H9 (cell line): ENCODE results near the gene DELE1. TPM values are rescaled to one million over a fixed set of nuclear protein-coding genes. Genes with fewer than 3 reads are reported as not detected.

Experiments
- DNase-seq: peaks from one replicate; pipeline ENCODE4 v3.0.0-alpha.2; 2017
- H2AFZ ChIP-seq: one replicate; pipeline ENCODE4 v1.6.1; 2013; ENCODE audit warnings: mild to moderate bottlenecking, low read length, control low read depth, moderate library complexity
- H2AK5ac ChIP-seq: 2 replicates; pipeline ENCODE4 v1.6.1; 2013; ENCODE audit warnings: low read length, control low read depth, mixed read lengths; ENCODE audit not compliant: insufficient read length
- H2BK120ac ChIP-seq: one replicate; pipeline ENCODE4 v1.6.1; 2013; ENCODE audit warnings: low read depth, mild to moderate bottlenecking, low read length, control low read depth, inconsistent platforms; ENCODE audit not compliant: poor library complexity, severe bottlenecking
- H2BK12ac ChIP-seq: 2 replicates; pipeline ENCODE4 v1.6.1; 2013; ENCODE audit warnings: low read length, control low read depth, mixed read lengths, low read depth; ENCODE audit not compliant: insufficient read length
- H2BK15ac ChIP-seq: 2 replicates; pipeline ENCODE4 v1.6.1; 2013; ENCODE audit warnings: low read depth, low read length, control low read depth
- H2BK20ac ChIP-seq: one replicate; pipeline ENCODE4 v1.6.1; 2013; ENCODE audit warnings: low read depth, mild to moderate bottlenecking, low read length, control low read depth, inconsistent platforms; ENCODE audit not compliant: poor library complexity, severe bottlenecking
- H2BK5ac ChIP-seq: 2 replicates; pipeline ENCODE4 v1.6.1; 2013; ENCODE audit warnings: low read length, control low read depth, mixed read lengths; ENCODE audit not compliant: insufficient read length
- H3K14ac ChIP-seq: 2 replicates; pipeline ENCODE4 v1.6.1; 2013; ENCODE audit warnings: low read length, control low read depth; ENCODE audit not compliant: insufficient read depth
- H3K18ac ChIP-seq: 2 replicates; pipeline ENCODE4 v1.6.1; 2013; ENCODE audit warnings: low read depth, mild to moderate bottlenecking, mixed read lengths, low read length, control low read depth; ENCODE audit not compliant: insufficient read length
- H3K23ac ChIP-seq: 2 replicates; pipeline ENCODE4 v1.6.1; 2013; ENCODE audit warnings: low read length, control low read depth, mixed read lengths, low read depth; ENCODE audit not compliant: insufficient read length
- H3K23me2 ChIP-seq: 2 replicates; pipeline ENCODE4 v1.6.1; 2013; ENCODE audit warnings: low read depth, mild to moderate bottlenecking, mixed read lengths, low read length, control low read depth; ENCODE audit not compliant: insufficient read length, poor library complexity, severe bottlenecking
- H3K27ac ChIP-seq: 2 replicates; pipeline ENCODE4 v1.5.1; 2013; ENCODE audit warnings: low read length, control low read depth, mixed read lengths, low read depth; ENCODE audit not compliant: insufficient read length
- H3K27me3 ChIP-seq: 2 replicates; pipeline ENCODE4 v1.6.1; 2013; ENCODE audit warnings: low read length, control low read depth, inconsistent platforms; ENCODE audit not compliant: insufficient read depth
- H3K4ac ChIP-seq: 2 replicates; pipeline ENCODE4 v1.6.1; 2013; ENCODE audit warnings: low read depth, mild to moderate bottlenecking, control low read depth, inconsistent platforms, low read length, moderate library complexity
- H3K4me1 ChIP-seq: 2 replicates; pipeline ENCODE4 v1.6.1; 2013; ENCODE audit warnings: low read length, control low read depth, inconsistent platforms; ENCODE audit not compliant: insufficient read depth
- H3K4me2 ChIP-seq: 2 replicates; pipeline ENCODE4 v1.6.1; 2013; ENCODE audit warnings: low read length, control low read depth, mixed read lengths; ENCODE audit not compliant: insufficient read length, insufficient read depth
- H3K56ac ChIP-seq: 2 replicates; pipeline ENCODE4 v1.6.1; 2013; ENCODE audit warnings: low read depth, mild to moderate bottlenecking, mixed read lengths, low read length, control low read depth; ENCODE audit not compliant: insufficient read length
- H3K79me1 ChIP-seq: 2 replicates; pipeline ENCODE4 v1.6.1; 2013; ENCODE audit warnings: low read depth, mild to moderate bottlenecking, moderate library complexity, low read length, control low read depth, inconsistent platforms; ENCODE audit not compliant: insufficient read depth, poor library complexity, severe bottlenecking
- H3K79me2 ChIP-seq: 2 replicates; pipeline ENCODE4 v1.6.1; 2013; ENCODE audit warnings: low read length, control low read depth, inconsistent platforms; ENCODE audit not compliant: insufficient read depth
- H3K9ac ChIP-seq: 2 replicates; pipeline ENCODE4 v1.6.1; 2013; ENCODE audit warnings: low read length, control low read depth, mixed read lengths; ENCODE audit not compliant: insufficient read length; ENCODE audit errors: extremely low read depth
- H3K9me3 ChIP-seq: one replicate; pipeline ENCODE4 v1.6.1; 2013; ENCODE audit warnings: low read depth, low read length, inconsistent platforms; ENCODE audit not compliant: control insufficient read depth
- H3T11ph ChIP-seq: one replicate; pipeline ENCODE4 v1.6.1; 2013; ENCODE audit warnings: mild to moderate bottlenecking, low read length, control low read depth, inconsistent platforms
- H4K20me1 ChIP-seq: one replicate; pipeline ENCODE4 v1.6.1; 2013; ENCODE audit not compliant: control insufficient read depth, insufficient read length, insufficient read depth
- H4K5ac ChIP-seq: 2 replicates; pipeline ENCODE4 v1.6.1; 2013; ENCODE audit warnings: low read depth, mild to moderate bottlenecking, mixed read lengths, low read length, control low read depth; ENCODE audit not compliant: insufficient read length
- H4K8ac ChIP-seq: replicated peaks from 2 replicates; pipeline ENCODE4 v1.6.1; 2013; ENCODE audit warnings: low read length, control low read depth, mixed read lengths, low read depth; ENCODE audit not compliant: insufficient read length
- H4K91ac ChIP-seq: 2 replicates; pipeline ENCODE4 v1.6.1; 2013; ENCODE audit warnings: low read depth, mild to moderate bottlenecking, moderate library complexity, mixed read lengths, low read length, control low read depth; ENCODE audit not compliant: insufficient read length
- H3K27ac Mint-ChIP-seq, 3 experiments: 2 replicates in 2 of 3; 3 replicates in 1 of 3; pipeline ENCODE4 v1.8.0; 2020 to 2021; ENCODE audit warnings: mixed read lengths in 3 of 3, mild to moderate bottlenecking in 1 of 3, moderate library complexity in 1 of 3
- H3K27me3 Mint-ChIP-seq: 2 replicates; pipeline ENCODE4 v1.8.0; 2021; ENCODE audit warnings: low read depth, mild to moderate bottlenecking, moderate library complexity, mixed read lengths
- H3K36me3 Mint-ChIP-seq, 3 experiments: 2 replicates in 2 of 3; 3 replicates in 1 of 3; pipeline ENCODE4 v1.8.0; 2020 to 2021; ENCODE audit warnings: low read depth in 3 of 3, mixed read lengths in 3 of 3; ENCODE audit not compliant: insufficient read depth in 1 of 3
- H3K4me1 Mint-ChIP-seq, 2 experiments: 2 replicates each; pipeline ENCODE4 v1.8.0; 2020; ENCODE audit warnings: mixed read lengths in 2 of 2
- H3K4me3 Mint-ChIP-seq, 2 experiments: 2 replicates in 1 of 2; 3 replicates in 1 of 2; pipeline ENCODE4 v1.8.0; 2020 to 2021; ENCODE audit warnings: mild to moderate bottlenecking in 2 of 2, mixed read lengths in 2 of 2, moderate library complexity in 1 of 2
- H3K9me3 Mint-ChIP-seq, 2 experiments: 2 replicates in 1 of 2; 3 replicates in 1 of 2; pipeline ENCODE4 v1.8.0; 2020; ENCODE audit warnings: mild to moderate bottlenecking in 2 of 2, mixed read lengths in 2 of 2, moderate library complexity in 1 of 2
- WGBS: extraction: QIAGEN DNeasy Blood & Tissue Kit; methylation state at CpG from one replicate; pipeline ENCODE4 v1.1.7; 2013; ENCODE audit warnings: missing lambda C conversion rate, low lambda C conversion rate, mixed read lengths; ENCODE audit not compliant: insufficient read length; ENCODE audit errors: extremely low coverage; 5-methylcytosine and 5-hydroxymethylcytosine counted together
- total RNA-seq: library from RNA; stranded (reverse); gene quantifications from 2 replicates; pipeline ENCODE4 v1.2.1, GENCODE V29; 2021
- TF ChIP-seq, protein P1 (sequence below): fragments of 200-600 bp; sonication (generic); conservative IDR thresholded peaks from 3 replicates; pipeline ENCODE4 v1.8.0; 2021; ENCODE audit warnings: antibody characterized with exemption, mild to moderate bottlenecking

The DELE1 gene
- total RNA-seq, 1 experiment from 2014 or later = 75.3 TPM

DNA sequence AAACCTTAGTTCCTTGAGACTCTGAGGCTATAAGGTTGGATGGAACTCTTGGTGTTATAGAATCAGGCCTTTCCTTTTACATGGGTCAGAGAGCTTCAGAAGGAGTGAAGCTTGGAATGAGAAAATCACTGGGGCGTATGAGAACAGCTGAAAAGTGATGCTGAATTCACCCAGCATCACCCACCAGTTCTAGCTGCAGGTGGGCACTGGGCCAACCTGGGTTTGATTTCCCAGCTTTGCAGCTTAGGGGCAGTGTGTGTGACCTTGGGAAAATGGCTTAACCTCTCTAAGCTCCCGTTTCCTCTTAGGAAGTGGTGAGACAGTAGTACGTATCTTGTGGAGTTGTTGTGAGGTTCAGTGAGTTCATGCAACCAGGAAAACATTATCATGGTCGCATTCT is 23.6 kb downstream of the DELE1 start:
- no peak for DNase-seq
- WGBS = no CpG with 5 or more reads among the region's 4 CpGs
- no peak overlapping the region for H2BK5ac ChIP-seq
- no peak overlapping the region for H3T11ph ChIP-seq
- no peak overlapping the region for H3K27ac ChIP-seq
- peaks cover 11% of the 10 kb centered on the region for H3K27me3 Mint-ChIP-seq
- no peak overlapping the region for H3K4ac ChIP-seq
- no peaks in the 10 kb centered on the region for H3K23me2 ChIP-seq
- no peak overlapping the region for H4K8ac ChIP-seq
- H3K27ac Mint-ChIP-seq = no peak overlapping the region
- H2AK5ac ChIP-seq = no peak overlapping the region
- H4K20me1 ChIP-seq = no peaks in the 10 kb centered on the region
- H2BK120ac ChIP-seq = no peak overlapping the region
- no peak overlapping the region for H4K91ac ChIP-seq
- H2BK12ac ChIP-seq = no peak overlapping the region
- H3K79me2 ChIP-seq = no peaks in the 10 kb centered on the region
- no peaks in the 10 kb centered on the region for H3K9me3 ChIP-seq
- no peak overlapping the region for H3K14ac ChIP-seq
- H3K36me3 Mint-ChIP-seq = no peaks in the 10 kb centered on the region; a peak in 1 of 7 replicates
- H2BK15ac ChIP-seq = no peak overlapping the region
- H3K4me3 Mint-ChIP-seq = no peak overlapping the region
- no peaks in the 10 kb centered on the region for H3K79me1 ChIP-seq
- no peak overlapping the region for H2BK20ac ChIP-seq
- H3K56ac ChIP-seq = no peak overlapping the region
- H3K9me3 Mint-ChIP-seq = no peaks in the 10 kb centered on the region; a peak in 1 of 5 replicates
- no peak overlapping the region for H3K23ac ChIP-seq
- H3K27me3 ChIP-seq = no peaks in the 10 kb centered on the region
- H3K4me2 ChIP-seq = no peak overlapping the region
- peaks cover 18 to 25% of the 10 kb centered on the region in 2 experiments for H3K4me1 Mint-ChIP-seq
- TF ChIP-seq, protein P1, sequence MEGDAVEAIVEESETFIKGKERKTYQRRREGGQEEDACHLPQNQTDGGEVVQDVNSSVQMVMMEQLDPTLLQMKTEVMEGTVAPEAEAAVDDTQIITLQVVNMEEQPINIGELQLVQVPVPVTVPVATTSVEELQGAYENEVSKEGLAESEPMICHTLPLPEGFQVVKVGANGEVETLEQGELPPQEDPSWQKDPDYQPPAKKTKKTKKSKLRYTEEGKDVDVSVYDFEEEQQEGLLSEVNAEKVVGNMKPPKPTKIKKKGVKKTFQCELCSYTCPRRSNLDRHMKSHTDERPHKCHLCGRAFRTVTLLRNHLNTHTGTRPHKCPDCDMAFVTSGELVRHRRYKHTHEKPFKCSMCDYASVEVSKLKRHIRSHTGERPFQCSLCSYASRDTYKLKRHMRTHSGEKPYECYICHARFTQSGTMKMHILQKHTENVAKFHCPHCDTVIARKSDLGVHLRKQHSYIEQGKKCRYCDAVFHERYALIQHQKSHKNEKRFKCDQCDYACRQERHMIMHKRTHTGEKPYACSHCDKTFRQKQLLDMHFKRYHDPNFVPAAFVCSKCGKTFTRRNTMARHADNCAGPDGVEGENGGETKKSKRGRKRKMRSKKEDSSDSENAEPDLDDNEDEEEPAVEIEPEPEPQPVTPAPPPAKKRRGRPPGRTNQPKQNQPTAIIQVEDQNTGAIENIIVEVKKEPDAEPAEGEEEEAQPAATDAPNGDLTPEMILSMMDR = no peak
- no peak overlapping the region for H4K5ac ChIP-seq
- no peak overlapping the region for H3K18ac ChIP-seq
- H3K4me1 ChIP-seq = no peaks in the 10 kb centered on the region; the same call in 1 of the 2 replicates
- H2AFZ ChIP-seq = no peak overlapping the region
- no peak overlapping the region for H3K9ac ChIP-seq
